H9 (cell line): ENCODE measurements around the gene SATB1. TPM values are rescaled to one million over a fixed set of nuclear protein-coding genes. Genes with fewer than 3 reads are reported as not detected.

Experiments
- DNase-seq: peaks from one replicate; pipeline ENCODE4 v3.0.0-alpha.2; 2017
- H2AFZ ChIP-seq: one replicate; pipeline ENCODE4 v1.6.1; 2013; ENCODE audit warnings: mild to moderate bottlenecking, low read length, control low read depth, moderate library complexity
- H2AK5ac ChIP-seq: 2 replicates; pipeline ENCODE4 v1.6.1; 2013; ENCODE audit warnings: low read length, control low read depth, mixed read lengths; ENCODE audit not compliant: insufficient read length
- H2BK120ac ChIP-seq: one replicate; pipeline ENCODE4 v1.6.1; 2013; ENCODE audit warnings: low read depth, mild to moderate bottlenecking, low read length, control low read depth, inconsistent platforms; ENCODE audit not compliant: poor library complexity, severe bottlenecking
- H2BK12ac ChIP-seq: 2 replicates; pipeline ENCODE4 v1.6.1; 2013; ENCODE audit warnings: low read length, control low read depth, mixed read lengths, low read depth; ENCODE audit not compliant: insufficient read length
- H2BK15ac ChIP-seq: 2 replicates; pipeline ENCODE4 v1.6.1; 2013; ENCODE audit warnings: low read depth, low read length, control low read depth
- H2BK20ac ChIP-seq: one replicate; pipeline ENCODE4 v1.6.1; 2013; ENCODE audit warnings: low read depth, mild to moderate bottlenecking, low read length, control low read depth, inconsistent platforms; ENCODE audit not compliant: poor library complexity, severe bottlenecking
- H2BK5ac ChIP-seq: 2 replicates; pipeline ENCODE4 v1.6.1; 2013; ENCODE audit warnings: low read length, control low read depth, mixed read lengths; ENCODE audit not compliant: insufficient read length
- H3K14ac ChIP-seq: 2 replicates; pipeline ENCODE4 v1.6.1; 2013; ENCODE audit warnings: low read length, control low read depth; ENCODE audit not compliant: insufficient read depth
- H3K18ac ChIP-seq: 2 replicates; pipeline ENCODE4 v1.6.1; 2013; ENCODE audit warnings: low read depth, mild to moderate bottlenecking, mixed read lengths, low read length, control low read depth; ENCODE audit not compliant: insufficient read length
- H3K23ac ChIP-seq: 2 replicates; pipeline ENCODE4 v1.6.1; 2013; ENCODE audit warnings: low read length, control low read depth, mixed read lengths, low read depth; ENCODE audit not compliant: insufficient read length
- H3K23me2 ChIP-seq: 2 replicates; pipeline ENCODE4 v1.6.1; 2013; ENCODE audit warnings: low read depth, mild to moderate bottlenecking, mixed read lengths, low read length, control low read depth; ENCODE audit not compliant: insufficient read length, poor library complexity, severe bottlenecking
- H3K27ac ChIP-seq: 2 replicates; pipeline ENCODE4 v1.5.1; 2013; ENCODE audit warnings: low read length, control low read depth, mixed read lengths, low read depth; ENCODE audit not compliant: insufficient read length
- H3K27me3 ChIP-seq: 2 replicates; pipeline ENCODE4 v1.6.1; 2013; ENCODE audit warnings: low read length, control low read depth, inconsistent platforms; ENCODE audit not compliant: insufficient read depth
- H3K4ac ChIP-seq: 2 replicates; pipeline ENCODE4 v1.6.1; 2013; ENCODE audit warnings: low read depth, mild to moderate bottlenecking, control low read depth, inconsistent platforms, low read length, moderate library complexity
- H3K4me1 ChIP-seq: 2 replicates; pipeline ENCODE4 v1.6.1; 2013; ENCODE audit warnings: low read length, control low read depth, inconsistent platforms; ENCODE audit not compliant: insufficient read depth
- H3K4me2 ChIP-seq: 2 replicates; pipeline ENCODE4 v1.6.1; 2013; ENCODE audit warnings: low read length, control low read depth, mixed read lengths; ENCODE audit not compliant: insufficient read length, insufficient read depth
- H3K56ac ChIP-seq: 2 replicates; pipeline ENCODE4 v1.6.1; 2013; ENCODE audit warnings: low read depth, mild to moderate bottlenecking, mixed read lengths, low read length, control low read depth; ENCODE audit not compliant: insufficient read length
- H3K79me1 ChIP-seq: 2 replicates; pipeline ENCODE4 v1.6.1; 2013; ENCODE audit warnings: low read depth, mild to moderate bottlenecking, moderate library complexity, low read length, control low read depth, inconsistent platforms; ENCODE audit not compliant: insufficient read depth, poor library complexity, severe bottlenecking
- H3K79me2 ChIP-seq: 2 replicates; pipeline ENCODE4 v1.6.1; 2013; ENCODE audit warnings: low read length, control low read depth, inconsistent platforms; ENCODE audit not compliant: insufficient read depth
- H3K9ac ChIP-seq: 2 replicates; pipeline ENCODE4 v1.6.1; 2013; ENCODE audit warnings: low read length, control low read depth, mixed read lengths; ENCODE audit not compliant: insufficient read length; ENCODE audit errors: extremely low read depth
- H3K9me3 ChIP-seq: one replicate; pipeline ENCODE4 v1.6.1; 2013; ENCODE audit warnings: low read depth, low read length, inconsistent platforms; ENCODE audit not compliant: control insufficient read depth
- H3T11ph ChIP-seq: one replicate; pipeline ENCODE4 v1.6.1; 2013; ENCODE audit warnings: mild to moderate bottlenecking, low read length, control low read depth, inconsistent platforms
- H4K20me1 ChIP-seq: one replicate; pipeline ENCODE4 v1.6.1; 2013; ENCODE audit not compliant: control insufficient read depth, insufficient read length, insufficient read depth
- H4K5ac ChIP-seq: 2 replicates; pipeline ENCODE4 v1.6.1; 2013; ENCODE audit warnings: low read depth, mild to moderate bottlenecking, mixed read lengths, low read length, control low read depth; ENCODE audit not compliant: insufficient read length
- H4K8ac ChIP-seq: replicated peaks from 2 replicates; pipeline ENCODE4 v1.6.1; 2013; ENCODE audit warnings: low read length, control low read depth, mixed read lengths, low read depth; ENCODE audit not compliant: insufficient read length
- H4K91ac ChIP-seq: 2 replicates; pipeline ENCODE4 v1.6.1; 2013; ENCODE audit warnings: low read depth, mild to moderate bottlenecking, moderate library complexity, mixed read lengths, low read length, control low read depth; ENCODE audit not compliant: insufficient read length
- H3K27ac Mint-ChIP-seq, 3 experiments: 2 replicates in 2 of 3; 3 replicates in 1 of 3; pipeline ENCODE4 v1.8.0; 2020 to 2021; ENCODE audit warnings: mixed read lengths in 3 of 3, mild to moderate bottlenecking in 1 of 3, moderate library complexity in 1 of 3
- H3K27me3 Mint-ChIP-seq: 2 replicates; pipeline ENCODE4 v1.8.0; 2021; ENCODE audit warnings: low read depth, mild to moderate bottlenecking, moderate library complexity, mixed read lengths
- H3K36me3 Mint-ChIP-seq, 3 experiments: 2 replicates in 2 of 3; 3 replicates in 1 of 3; pipeline ENCODE4 v1.8.0; 2020 to 2021; ENCODE audit warnings: low read depth in 3 of 3, mixed read lengths in 3 of 3; ENCODE audit not compliant: insufficient read depth in 1 of 3
- H3K4me1 Mint-ChIP-seq, 2 experiments: 2 replicates each; pipeline ENCODE4 v1.8.0; 2020; ENCODE audit warnings: mixed read lengths in 2 of 2
- H3K4me3 Mint-ChIP-seq, 2 experiments: 2 replicates in 1 of 2; 3 replicates in 1 of 2; pipeline ENCODE4 v1.8.0; 2020 to 2021; ENCODE audit warnings: mild to moderate bottlenecking in 2 of 2, mixed read lengths in 2 of 2, moderate library complexity in 1 of 2
- H3K9me3 Mint-ChIP-seq, 2 experiments: 2 replicates in 1 of 2; 3 replicates in 1 of 2; pipeline ENCODE4 v1.8.0; 2020; ENCODE audit warnings: mild to moderate bottlenecking in 2 of 2, mixed read lengths in 2 of 2, moderate library complexity in 1 of 2
- CTCF ChIP-seq: fragments of 200-600 bp; sonication (generic); conservative IDR thresholded peaks from 3 replicates; pipeline ENCODE4 v1.8.0; 2021; ENCODE audit warnings: antibody characterized with exemption, mild to moderate bottlenecking
- WGBS: extraction: QIAGEN DNeasy Blood & Tissue Kit; methylation state at CpG from one replicate; pipeline ENCODE4 v1.1.7; 2013; ENCODE audit warnings: missing lambda C conversion rate, low lambda C conversion rate, mixed read lengths; ENCODE audit not compliant: insufficient read length; ENCODE audit errors: extremely low coverage; 5-methylcytosine and 5-hydroxymethylcytosine counted together
- total RNA-seq: library from RNA; stranded (reverse); gene quantifications from 2 replicates; pipeline ENCODE4 v1.2.1, GENCODE V29; 2021

Gene SATB1
- total RNA-seq, 1 experiment from 2014 or later: 30.7 TPM

GRCh38 chr3:18355832-18356231 lies 69.3 kb downstream of the SATB1 start:
- no peak overlapping the region for H2AFZ ChIP-seq
- H2AK5ac ChIP-seq: no peak overlapping the region
- H3K23ac ChIP-seq: no peak overlapping the region
- no peak overlapping the region for H3K9ac ChIP-seq
- no peak for TF ChIP-seq CTCF
- H3K4me2 ChIP-seq: no peak overlapping the region
- H3K27ac ChIP-seq: no peak overlapping the region
- Mint-ChIP-seq H3K27me3 (no peaks in the 10 kb centered on the region), H3K9me3 (no peaks in the 10 kb centered on the region), H3K36me3 (peaks cover 6 to 9% (median 7%) of the 10 kb centered on the region in 3 experiments; a peak in 5 of 7 replicates), H3K4me1 (peaks cover 43 to 44% of the 10 kb centered on the region in 2 experiments), H3K4me3 (no peak overlapping the region), H3K27ac (peak overlapping the region in 2 of 3 experiments; percentile 82 to 90; a peak in 4 of 7 replicates)
- H2BK12ac ChIP-seq: no peak overlapping the region
- WGBS: no CpG with 5 or more reads among the region's 2 CpGs
- no peaks in the 10 kb centered on the region for H4K20me1 ChIP-seq
- no peak overlapping the region for H2BK5ac ChIP-seq
- no peak overlapping the region for H4K91ac ChIP-seq
- no peak for DNase-seq
- no peak overlapping the region for H2BK20ac ChIP-seq
- H3K4ac ChIP-seq: no peak overlapping the region
- H3T11ph ChIP-seq: no peak overlapping the region
- H3K4me1 ChIP-seq: no peaks in the 10 kb centered on the region; the same call in 1 of the 2 replicates
- H3K27me3 ChIP-seq: no peaks in the 10 kb centered on the region
- no peaks in the 10 kb centered on the region for H3K23me2 ChIP-seq
- H3K9me3 ChIP-seq: no peaks in the 10 kb centered on the region
- H3K79me2 ChIP-seq: no peaks in the 10 kb centered on the region
- no peak overlapping the region for H2BK120ac ChIP-seq
- H3K14ac ChIP-seq: no peak overlapping the region
- H3K56ac ChIP-seq: no peak overlapping the region
- no peaks in the 10 kb centered on the region for H3K79me1 ChIP-seq
- H3K18ac ChIP-seq: no peak overlapping the region
- H4K5ac ChIP-seq: no peak overlapping the region
- H2BK15ac ChIP-seq: no peak overlapping the region
- no peak overlapping the region for H4K8ac ChIP-seq
